GM19023 (cell line): Measurements from ENCODE around the gene PDSS1.

Experiments
- ATAC-seq: cut with Tn5 transposase; IDR thresholded peaks from one replicate; pipeline ENCODE4 v1.9.1; 2021; ENCODE audit warnings: mild to moderate bottlenecking, moderate library complexity; ENCODE audit not compliant: unreplicated experiment

The PDSS1 gene

DNA sequence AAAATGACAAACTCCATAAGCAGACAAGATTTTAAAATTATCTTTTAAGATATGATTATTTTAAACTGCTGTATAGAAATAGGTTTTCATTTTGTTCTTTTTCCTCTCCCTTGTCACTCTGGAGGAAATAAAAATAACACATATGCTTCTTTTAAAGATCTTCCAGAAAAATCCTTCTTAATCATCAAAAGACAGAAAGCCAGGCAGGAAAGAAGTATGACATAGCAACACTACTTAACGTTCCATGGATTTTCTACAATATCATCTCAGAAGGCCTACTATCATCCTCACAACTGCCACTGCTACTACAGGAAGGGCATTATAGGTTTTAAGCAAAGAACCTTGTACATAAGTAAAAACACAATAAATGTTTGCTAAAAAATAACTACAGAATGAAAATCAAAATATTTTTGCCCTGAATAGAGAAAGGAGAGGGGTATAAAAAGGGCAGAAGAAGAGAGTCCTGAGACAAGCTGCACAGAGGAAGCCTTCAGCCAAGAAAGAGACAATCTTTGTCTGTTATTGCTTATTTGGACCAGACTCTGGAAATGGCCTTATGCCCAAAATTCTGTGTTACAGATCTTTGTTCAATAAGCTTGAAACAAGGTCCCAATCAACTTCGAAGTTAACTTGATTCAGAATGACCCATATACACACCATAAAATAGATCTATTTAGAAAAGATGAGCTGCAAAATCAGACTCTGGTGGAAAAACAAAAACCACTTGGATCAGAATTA lies 95.4 kb downstream of the PDSS1 start:
- ATAC-seq: no peak
